Chondrocyte (in vitro differentiated cells): ENCODE data around the gene PARP1. TPM values are rescaled to one million over a fixed set of nuclear protein-coding genes. Genes with fewer than 3 reads are reported as not detected.

ENCODE experiments used
- DNase-seq: peaks from one replicate; pipeline ENCODE4 v3.0.0; 2021; ENCODE audit warnings: mixed read lengths, low spot score
- H3K27ac Mint-ChIP-seq: one replicate; pipeline ENCODE4 v1.8.0; 2021; ENCODE audit warnings: mild to moderate bottlenecking, moderate library complexity, mixed read lengths; ENCODE audit not compliant: unreplicated experiment
- H3K27me3 Mint-ChIP-seq: 2 replicates; pipeline ENCODE4 v1.8.0; 2021; ENCODE audit warnings: low read depth, mixed read lengths
- H3K36me3 Mint-ChIP-seq: 2 replicates; pipeline ENCODE4 v1.8.0; 2021; ENCODE audit warnings: low read depth, mixed read lengths
- H3K4me1 Mint-ChIP-seq: 2 replicates; pipeline ENCODE4 v1.8.0; 2021; ENCODE audit warnings: low read depth, mild to moderate bottlenecking, mixed read lengths
- H3K4me3 Mint-ChIP-seq: one replicate; pipeline ENCODE4 v1.8.0; 2021; ENCODE audit warnings: mild to moderate bottlenecking, moderate library complexity, mixed read lengths; ENCODE audit not compliant: unreplicated experiment
- H3K9me3 Mint-ChIP-seq: 2 replicates; pipeline ENCODE4 v1.8.0; 2021; ENCODE audit warnings: low read depth, mixed read lengths
- CTCF ChIP-seq: fragments of 200-600 bp; sonication (generic); IDR thresholded peaks from 2 replicates; pipeline ENCODE4 v1.5.0; 2021; ENCODE audit warnings: antibody characterized with exemption, mild to moderate bottlenecking, moderate library complexity
- total RNA-seq: library from RNA; stranded (reverse); gene quantifications from 3 replicates; pipeline ENCODE4 v1.2.1, GENCODE V29; 2021

PARP1 gene
- total RNA-seq, 1 donor from 2014 or later: 48.6 TPM

GRCh38 chr1:226420328-226420727 is 12.4 kb upstream of the PARP1 start:
- no peaks in the 10 kb centered on the region for H3K36me3 Mint-ChIP-seq

GRCh38 chr1:226419284-226420029 is 11.6 kb upstream of the PARP1 start:
- H3K27ac Mint-ChIP-seq: no peak overlapping the region
- no peak overlapping the region for H3K4me3 Mint-ChIP-seq
- no peak for DNase-seq
- H3K36me3 Mint-ChIP-seq: no peaks in the 10 kb centered on the region
- TF ChIP-seq CTCF: no peak
- no peaks in the 10 kb centered on the region for H3K9me3 Mint-ChIP-seq
- H3K27me3 Mint-ChIP-seq: no peaks in the 10 kb centered on the region
- peaks cover 2% of the 10 kb centered on the region for H3K4me1 Mint-ChIP-seq

More at GRCh38 chr1:226420328-226420727, 12.4 kb upstream of the PARP1 start:
- Mint-ChIP-seq H3K4me1 (peaks cover 2% of the 10 kb centered on the region), H3K27me3 (no peaks in the 10 kb centered on the region), H3K27ac (no peak overlapping the region), H3K9me3 (no peaks in the 10 kb centered on the region), H3K4me3 (no peak overlapping the region)
- no peak for DNase-seq
- no peak for TF ChIP-seq CTCF

GRCh38 chr1:226417830-226418546 is 10.1 kb upstream of the PARP1 start:
- Mint-ChIP-seq H3K27ac (no peak overlapping the region), H3K9me3 (no peaks in the 10 kb centered on the region), H3K36me3 (no peaks in the 10 kb centered on the region), H3K27me3 (peaks cover 3% of the 10 kb centered on the region), H3K4me1 (peaks cover 2% of the 10 kb centered on the region), H3K4me3 (no peak overlapping the region)
- no peak for TF ChIP-seq CTCF
- DNase-seq: no peak

GRCh38 chr1:226417350-226417749 is 9.5 kb upstream of the PARP1 start:
- no peak for TF ChIP-seq CTCF
- no peak overlapping the region for H3K27ac Mint-ChIP-seq
- no peaks in the 10 kb centered on the region for H3K9me3 Mint-ChIP-seq
- H3K36me3 Mint-ChIP-seq: no peaks in the 10 kb centered on the region
- no peak overlapping the region for H3K4me3 Mint-ChIP-seq
- H3K27me3 Mint-ChIP-seq: peaks cover 3% of the 10 kb centered on the region
- peaks cover 2% of the 10 kb centered on the region for H3K4me1 Mint-ChIP-seq
- no peak for DNase-seq

- Mint-ChIP-seq H3K27me3 (peaks cover 3% of the 10 kb centered on the region), H3K27ac (no peak overlapping the region), H3K9me3 (no peaks in the 10 kb centered on the region), H3K4me3 (no peak overlapping the region), H3K36me3 (no peaks in the 10 kb centered on the region), H3K4me1 (no peaks in the 10 kb centered on the region)
- DNase-seq: no peak
- TF ChIP-seq CTCF: no peak
Observed at GRCh38 chr1:226414098-226414698, 6.3 kb upstream of the PARP1 start.
